ENCODE measurements around the gene ZNF76. TPM values are rescaled to one million over a fixed set of nuclear protein-coding genes. Genes with fewer than 3 reads are reported as not detected.
"Not testable (repeated sequence)": the region's sequence is repeated elsewhere in the genome, so short reads cannot be mapped to it uniquely, and the experiment has no call there.

The ZNF76 gene
- total and polyA plus RNA-seq, 5 experiments from 2014 or later = 22.1 to 96.8 (median 35.9) TPM

DNA sequence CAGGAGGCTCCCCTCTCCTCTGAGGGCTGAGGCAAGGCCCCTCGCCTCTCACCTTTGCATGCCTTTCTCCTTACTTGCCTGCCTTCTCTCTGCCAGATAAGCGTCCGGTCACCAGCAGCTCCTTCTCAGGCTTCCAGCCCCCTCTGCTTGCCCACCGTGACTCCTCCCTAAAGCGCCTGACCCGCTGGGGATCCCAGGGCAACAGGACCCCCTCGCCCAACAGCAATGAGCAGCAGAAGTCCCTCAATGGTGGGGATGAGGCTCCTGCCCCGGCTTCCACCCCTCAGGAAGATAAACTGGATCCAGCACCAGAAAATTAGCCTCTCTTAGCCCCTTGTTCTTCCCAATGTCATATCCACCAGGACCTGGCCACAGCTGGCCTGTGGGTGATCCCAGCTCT lies 61.6 kb downstream of the ZNF76 start:
- H3K36me3 Mint-ChIP-seq = peaks cover 13 to 89% (median 37%) of the 10 kb centered on the region in 3 donors
- ATAC-seq (no peak), DNase-seq (no peak)
- POLR2A ChIA-PET = interaction anchor here (26.4 kb wide), 1 partner anchor 17 kb away, joined by 766 read pairs; the partner anchor contains the start of gene DEF6
- peak overlapping the region in 9 of 10 donors; percentile 22 to 92 (median 76) for H3K27ac Mint-ChIP-seq
- no peaks in the 10 kb centered on the region for H3K27me3 Mint-ChIP-seq
- peaks cover 18 to 44% (median 30%) of the 10 kb centered on the region in 4 donors for H3K4me1 Mint-ChIP-seq
- H3K9me3 Mint-ChIP-seq = no peaks in the 10 kb centered on the region
- H3K4me3 Mint-ChIP-seq = no peak overlapping the region

DNA sequence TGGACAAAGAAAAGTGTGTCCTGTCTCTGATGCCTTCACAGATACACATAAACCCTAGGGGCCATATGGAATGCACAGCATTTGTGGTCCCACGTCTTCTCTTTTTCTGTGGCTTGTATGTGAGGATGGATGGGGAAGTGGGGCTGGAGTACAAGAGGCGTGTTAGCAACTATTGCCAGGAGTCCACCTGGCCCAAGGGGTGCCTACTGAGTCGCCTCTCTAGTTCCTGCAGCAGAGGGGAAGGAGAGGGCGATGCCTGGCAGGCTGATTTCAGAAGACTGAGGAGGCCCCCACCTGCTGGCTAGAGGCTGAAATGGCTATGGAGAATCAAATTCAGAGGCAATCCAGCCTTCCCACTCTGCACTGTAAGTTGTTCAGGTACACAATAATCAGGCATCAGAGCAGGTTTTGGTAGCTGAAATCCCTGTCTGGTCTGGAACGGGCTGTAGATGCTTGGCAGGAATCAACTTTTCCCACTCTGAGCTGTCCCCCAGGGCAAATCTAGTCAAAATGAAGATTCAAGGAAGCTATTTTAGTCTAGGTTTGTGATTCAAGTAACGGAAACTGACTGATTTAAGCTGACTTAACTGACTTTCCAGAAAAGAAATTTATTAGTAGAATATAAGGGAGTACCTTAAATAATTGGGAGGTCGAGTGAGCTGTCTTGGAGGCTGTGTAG lies 68.0 kb downstream of the ZNF76 start:
- H3K4me3 Mint-ChIP-seq = peak overlapping the region in 4 of 10 donors; percentile 24 to 47 (median 34)
- ATAC-seq = peak; percentile 75 to 84

DNA sequence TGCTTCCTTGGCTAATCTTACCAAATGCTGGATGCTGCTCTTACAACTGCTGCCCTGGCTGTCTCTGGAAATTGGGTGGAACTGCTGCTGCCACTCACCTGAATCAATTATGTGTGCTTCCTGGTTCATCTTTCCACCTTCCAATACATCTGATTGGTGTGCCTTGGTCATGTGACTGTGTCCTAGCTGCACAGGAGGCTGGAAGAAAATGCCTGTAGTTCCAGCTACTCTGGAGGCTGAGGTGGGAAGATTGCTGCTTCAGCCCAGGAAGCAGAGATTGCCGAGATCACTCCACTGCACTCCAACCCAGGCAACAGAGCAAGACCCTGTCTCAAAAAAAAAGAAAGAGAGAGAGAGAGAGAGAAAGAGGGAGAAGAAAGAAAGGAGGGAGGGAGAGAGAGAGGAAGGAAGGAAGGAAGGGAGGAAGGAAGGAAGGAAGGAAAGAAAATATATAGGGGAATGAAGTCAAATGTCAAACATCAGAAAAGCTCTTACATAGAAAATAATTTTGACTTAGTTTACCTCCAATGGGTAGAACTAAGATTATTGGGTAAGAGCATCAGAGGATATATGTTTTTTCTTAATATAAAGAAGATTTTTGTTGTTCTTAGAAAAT lies 68.7 kb downstream of the ZNF76 start:
- POLR2A ChIA-PET = interaction anchor here (0.6 to 26.4 kb wide), 4 partner anchors 14 to 119 kb away, joined by 3 to 766 read pairs (median 4); partner anchors contain the start of gene DEF6
- Mint-ChIP-seq H3K27me3 (no peaks in the 10 kb centered on the region), H3K4me1 (peaks cover 10 to 35% (median 30%) of the 10 kb centered on the region in 4 donors), H3K9me3 (peaks cover 0 to 5% (median 0%) of the 10 kb centered on the region in 9 donors), H3K4me3 (no peak overlapping the region), H3K27ac (peak overlapping the region in 9 of 10 donors; percentile 39 to 91 (median 78)), H3K36me3 (peaks cover 0 to 31% (median 7%) of the 10 kb centered on the region in 3 donors)
- ATAC-seq (no peak), DNase-seq (no peak)

More for the DNA sequence above, 68.0 kb downstream of the ZNF76 start:
- Mint-ChIP-seq H3K4me1 (peaks cover 9 to 30% (median 26%) of the 10 kb centered on the region in 4 donors), H3K27me3 (no peaks in the 10 kb centered on the region), H3K27ac (peak overlapping the region; percentile 14 to 94 (median 86)), H3K36me3 (peaks cover 4 to 38% (median 9%) of the 10 kb centered on the region in 3 donors), H3K9me3 (no peaks in the 10 kb centered on the region)
- peak; percentile 58 to 88 (median 76) for DNase-seq
- POLR2A ChIA-PET = interaction anchor here (1.4 to 26.4 kb wide), 2 partner anchors 14 to 24 kb away, joined by 4 to 766 read pairs; partner anchors contain the start of gene DEF6

DNA sequence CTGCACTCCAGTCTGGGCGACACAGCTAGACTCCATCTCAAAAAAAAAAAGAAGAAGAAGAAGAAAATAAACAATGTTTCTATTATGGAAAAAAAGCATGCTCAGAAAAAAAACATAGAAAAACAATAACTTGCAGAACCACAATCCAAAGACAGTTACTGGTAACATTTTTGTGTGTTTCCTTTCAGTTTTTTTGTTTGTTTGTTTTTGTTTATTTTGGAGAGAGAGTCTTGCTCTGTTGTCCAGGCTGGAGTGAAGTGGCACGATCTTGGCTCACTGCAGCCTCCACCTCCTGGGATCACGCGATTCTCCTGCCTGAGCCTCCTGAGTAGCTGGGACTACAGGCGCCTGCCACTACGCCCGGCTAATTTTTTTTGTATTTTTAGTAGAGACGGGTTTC lies 69.4 kb downstream of the ZNF76 start:
- POLR2A ChIA-PET = interaction anchor here (0.6 to 26.4 kb wide), 7 partner anchors 12 to 139 kb away, joined by 3 to 766 read pairs (median 4); partner anchors contain the start of genes DEF6 and RPL10A
- Mint-ChIP-seq H3K36me3 (peaks cover 0 to 24% (median 7%) of the 10 kb centered on the region in 3 donors), H3K4me1 (peaks cover 10 to 35% (median 32%) of the 10 kb centered on the region in 4 donors), H3K27ac (peak overlapping the region in 4 of 10 donors; percentile 15 to 91 (median 68))
- not testable (repeated sequence) for H3K4me3 Mint-ChIP-seq, H3K9me3 Mint-ChIP-seq, ATAC-seq, DNase-seq, H3K27me3 Mint-ChIP-seq

DNA sequence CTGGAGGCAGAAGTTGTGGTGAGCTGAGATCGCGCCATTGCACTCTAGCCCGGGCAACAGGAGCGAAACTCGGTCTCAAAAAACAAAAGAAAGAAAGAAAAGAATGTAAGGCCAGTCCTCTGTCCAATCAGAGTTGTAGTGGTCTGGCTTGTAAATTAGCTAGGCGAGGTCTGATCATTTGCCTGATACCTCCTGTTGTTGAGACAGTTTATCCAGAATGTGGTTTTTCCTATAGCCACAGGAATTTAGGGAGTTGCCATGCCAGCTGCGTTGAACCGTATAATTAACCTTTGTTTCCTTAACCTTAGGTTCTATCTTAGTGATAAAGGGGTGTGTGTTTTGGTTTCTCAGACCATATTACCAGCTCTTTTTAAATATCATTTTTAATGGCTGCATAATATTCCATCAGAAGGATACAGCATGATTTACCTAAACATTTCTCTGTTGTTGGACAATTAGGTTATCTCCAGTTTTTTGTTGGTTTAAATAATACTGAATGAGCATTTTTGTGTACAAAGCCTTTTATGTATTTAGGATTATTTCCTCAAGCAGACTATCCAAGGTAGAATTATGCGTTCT lies 71.1 kb downstream of the ZNF76 start:
- H3K9me3 Mint-ChIP-seq = peaks cover 0 to 18% (median 5%) of the 10 kb centered on the region in 9 donors
- peaks cover 10 to 37% (median 32%) of the 10 kb centered on the region in 4 donors for H3K4me1 Mint-ChIP-seq
- peak overlapping the region in 5 of 10 donors; percentile 18 to 60 (median 36) for H3K27ac Mint-ChIP-seq
- no peaks in the 10 kb centered on the region for H3K27me3 Mint-ChIP-seq
- POLR2A ChIA-PET = interaction anchor here (1.8 to 26.4 kb wide), 4 partner anchors 11 to 138 kb away, joined by 5 to 766 read pairs (median 15); partner anchors contain the start of genes DEF6, PPARD and RPL10A
- no peak for DNase-seq
- H3K4me3 Mint-ChIP-seq = no peak overlapping the region
- peaks cover 0 to 11% (median 9%) of the 10 kb centered on the region in 3 donors for H3K36me3 Mint-ChIP-seq
- ATAC-seq = no peak

DNA sequence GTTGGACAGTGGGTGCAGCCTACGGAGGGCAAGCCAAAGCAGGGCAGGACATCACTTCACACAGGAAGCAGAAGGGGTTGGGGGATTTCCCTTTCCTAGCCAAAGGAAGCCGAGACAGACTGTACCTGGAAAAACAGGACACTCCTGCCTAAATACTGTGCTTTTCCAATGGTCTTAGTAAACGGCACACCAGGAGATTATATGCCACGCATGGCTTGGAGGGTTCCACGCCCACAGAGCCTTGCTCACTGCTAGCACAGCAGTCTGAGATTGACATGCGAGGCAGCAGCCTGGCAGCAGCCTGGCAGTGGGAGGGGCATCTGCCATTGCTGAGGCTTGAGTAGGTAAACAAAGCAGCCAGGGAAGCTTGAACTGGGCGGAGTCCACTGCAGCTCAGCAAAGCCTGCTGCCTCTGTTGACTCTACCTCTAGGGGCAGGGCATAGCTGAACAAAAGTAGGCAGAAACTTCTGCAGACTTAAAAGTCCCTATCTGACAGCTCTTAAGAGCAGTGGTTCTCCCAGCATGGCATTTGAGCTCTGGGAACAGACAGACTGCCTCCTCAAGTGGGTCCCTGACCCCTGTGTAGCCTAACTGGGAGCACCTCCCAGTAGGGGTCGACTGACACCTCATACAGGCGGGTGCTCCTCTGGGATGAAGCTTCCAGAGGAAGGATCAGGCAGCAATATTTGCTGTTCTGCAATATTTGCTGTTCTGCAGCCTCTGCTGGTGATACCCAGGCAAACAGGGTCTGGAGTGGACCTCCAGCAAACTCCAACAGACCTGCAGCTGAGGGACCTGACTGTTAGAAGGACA lies 72.7 kb downstream of the ZNF76 start:
- peak; percentile 88 to 93 for ATAC-seq
- POLR2A ChIA-PET = interaction anchor here (0.7 to 26.4 kb wide), 8 partner anchors 10 to 396 kb away, joined by 3 to 766 read pairs (median 4); partner anchors contain the start of genes DEF6, PPARD and RPL10A

DNA sequence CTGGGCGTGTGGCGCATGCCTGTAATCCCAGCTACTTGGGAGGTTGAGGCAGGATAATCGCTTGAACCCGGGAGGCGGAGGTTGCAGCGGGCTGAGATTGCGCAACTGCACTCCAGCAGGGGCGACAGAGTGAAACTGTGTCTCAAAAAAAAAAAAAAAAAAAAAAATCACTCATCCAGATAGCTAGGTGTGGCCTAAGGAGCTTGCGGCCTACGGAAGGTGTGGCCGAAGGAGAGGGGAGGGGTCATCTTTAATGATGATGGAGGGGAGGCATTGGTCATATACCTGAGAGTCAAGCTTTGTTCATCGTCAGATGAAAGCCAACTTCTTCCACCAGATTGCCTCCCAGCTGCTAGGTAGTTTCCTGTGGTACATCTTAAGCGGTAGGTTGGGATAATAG lies 82.0 kb downstream of the ZNF76 start:
- H3K4me1 Mint-ChIP-seq = peaks cover 32 to 62% (median 52%) of the 10 kb centered on the region in 4 donors
- peaks cover 0 to 13% (median 6%) of the 10 kb centered on the region in 3 donors for H3K36me3 Mint-ChIP-seq
- peak overlapping the region in 1 of 10 donors; percentile 24 for H3K27ac Mint-ChIP-seq
- H3K4me3 Mint-ChIP-seq = peak overlapping the region in 5 of 10 donors; percentile 4 to 99 (median 82)
- no peaks in the 10 kb centered on the region for H3K27me3 Mint-ChIP-seq
- no peak for DNase-seq
- POLR2A ChIA-PET = interaction anchor here (0.5 to 4.4 kb wide), 13 partner anchors 10 to 399 kb away, joined by 3 to 67 read pairs (median 4); partner anchors contain the start of genes DEF6, FANCE and RPL10A
- peaks cover 0 to 4% (median 0%) of the 10 kb centered on the region in 9 donors for H3K9me3 Mint-ChIP-seq
- ATAC-seq = no peak

More for the DNA sequence above, 72.7 kb downstream of the ZNF76 start:
- DNase-seq = peak; percentile 53 to 89 (median 80)
- Mint-ChIP-seq H3K27ac (peak overlapping the region in 9 of 10 donors; percentile 62 to 83 (median 74)), H3K4me3 (peak overlapping the region in 6 of 10 donors; percentile 15 to 57 (median 34)), H3K4me1 (peaks cover 11 to 36% (median 32%) of the 10 kb centered on the region in 4 donors), H3K9me3 (peaks cover 0 to 18% (median 8%) of the 10 kb centered on the region in 9 donors)
- H3K27me3 Mint-ChIP-seq, H3K36me3 Mint-ChIP-seq: not testable (repeated sequence)

DNA sequence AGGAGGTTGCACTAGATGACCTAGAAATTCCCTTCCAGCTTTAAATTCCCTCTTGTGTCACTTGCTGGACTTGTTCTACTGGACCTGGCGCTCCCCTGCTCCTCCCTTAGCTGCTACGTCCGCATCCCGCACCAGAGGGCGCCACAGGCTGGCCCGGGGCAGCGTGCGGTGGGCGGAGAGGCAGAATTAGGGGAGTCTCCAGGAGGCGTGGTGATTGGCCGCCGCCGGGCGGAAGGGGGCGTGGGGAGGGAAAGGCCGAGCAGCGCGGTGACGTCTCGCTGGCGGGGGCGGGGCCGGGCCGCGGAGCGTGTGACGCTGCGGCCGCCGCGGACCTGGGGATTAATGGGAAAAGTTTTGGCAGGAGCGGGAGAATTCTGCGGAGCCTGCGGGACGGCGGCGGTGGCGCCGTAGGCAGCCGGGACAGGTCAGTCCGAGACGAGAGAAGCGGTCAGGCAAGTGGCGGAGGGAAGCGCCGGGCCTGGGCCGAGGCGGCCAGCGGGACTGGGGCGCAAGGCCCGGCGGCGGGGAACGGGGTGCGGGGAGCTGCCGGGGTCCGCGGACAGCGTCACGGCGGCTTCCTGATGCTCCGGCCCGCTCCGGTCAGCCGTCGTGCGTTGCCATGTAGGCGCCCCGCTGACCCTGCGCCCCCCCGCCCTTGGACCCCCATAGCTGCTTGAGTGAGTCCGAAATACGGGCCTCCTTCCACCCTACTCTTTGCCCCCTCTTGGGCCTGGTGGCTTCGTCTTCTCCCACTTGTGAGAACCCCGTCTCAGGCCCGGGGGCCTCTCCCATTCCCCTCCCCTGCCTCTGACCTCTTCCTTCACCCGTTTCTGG lies 82.9 kb downstream of the ZNF76 start, which contains the start of gene PPARD:
Gene PPARD, plus strand, starts transcription at position 301 of the 834 bp plus-strand sequence. CDS start 68,530 bp downstream, outside the sequence.
- peak within 1 kb of the TSS; percentile 89 to 99 (median 97) for H3K4me3 Mint-ChIP-seq
- peaks cover 31 to 62% (median 53%) of the 10 kb centered on the region in 4 donors for H3K4me1 Mint-ChIP-seq
- ATAC-seq (peak; percentile 94 to 97), DNase-seq (peak; percentile 93 to 99 (median 98))
- POLR2A ChIA-PET = interaction anchor here (0.5 to 4.4 kb wide), 14 partner anchors 11 to 398 kb away, joined by 3 to 67 read pairs (median 4); partner anchors contain the start of genes DEF6, FANCE and RPL10A
- peak within 1 kb of the TSS; percentile 91 to 99 (median 95) for H3K27ac Mint-ChIP-seq
- peaks cover 0 to 20% (median 6%) of the 10 kb centered on the region in 3 donors for H3K36me3 Mint-ChIP-seq
- no peaks in the 10 kb centered on the region for H3K9me3 Mint-ChIP-seq
- H3K27me3 Mint-ChIP-seq = no peaks in the 10 kb centered on the region

DNA sequence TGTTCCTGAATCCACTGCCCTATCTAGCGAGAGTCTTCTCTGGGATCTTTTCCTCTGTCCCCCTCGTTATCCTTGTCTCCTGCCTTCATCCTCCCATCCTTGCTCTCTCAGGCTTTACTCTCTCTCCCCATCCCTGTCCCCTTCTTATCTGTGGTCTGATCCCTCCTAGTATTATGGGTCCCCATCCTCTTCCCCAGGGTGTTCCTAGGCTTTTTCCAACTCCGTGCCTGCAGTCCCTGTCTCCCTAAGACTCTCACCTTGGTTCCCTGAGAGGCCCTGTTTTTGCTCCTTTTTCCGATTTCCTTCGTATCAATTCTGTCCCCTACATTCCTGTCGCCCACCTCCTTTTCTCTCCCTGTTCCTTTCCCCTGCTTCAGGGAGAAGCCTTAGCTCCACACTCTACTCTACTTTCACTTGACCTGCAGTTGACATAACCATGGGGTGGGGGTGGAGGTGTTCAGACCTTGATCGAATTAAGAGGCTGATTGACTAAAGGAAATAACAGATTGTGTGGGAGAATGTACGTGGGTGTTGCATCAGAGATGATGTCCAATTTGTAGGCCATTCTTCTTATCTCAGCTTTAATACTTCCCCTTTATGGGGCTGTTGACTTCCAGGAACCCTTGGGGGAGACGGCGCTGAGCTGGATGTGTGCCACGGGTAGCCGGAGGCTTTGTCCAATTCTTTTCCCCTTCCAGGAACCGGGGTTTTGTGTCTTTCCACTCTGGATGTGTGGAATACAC lies 83.7 kb downstream of the ZNF76 start:
- Mint-ChIP-seq H3K27ac (peak overlapping the region; percentile 89 to 99 (median 95)), H3K4me1 (peaks cover 33 to 61% (median 58%) of the 10 kb centered on the region in 4 donors), H3K36me3 (peaks cover 2 to 24% (median 6%) of the 10 kb centered on the region in 3 donors), H3K4me3 (peak overlapping the region; percentile 89 to 99 (median 97)), H3K9me3 (no peaks in the 10 kb centered on the region), H3K27me3 (no peaks in the 10 kb centered on the region)
- POLR2A ChIA-PET = interaction anchor here (0.6 to 4.4 kb wide), 11 partner anchors 11 to 124 kb away, joined by 3 to 67 read pairs (median 4); partner anchors contain the start of genes DEF6, FANCE and RPL10A
- DNase-seq = peak in 1 of 10 donors; percentile 14
- ATAC-seq = no peak
